ENCODE measurements around the gene ZNF630.
"Not testable (repeated sequence)": the region's sequence is repeated elsewhere in the genome, so short reads cannot be mapped to it uniquely, and the experiment has no call there.

ZNF630 gene

GRCh38 chrX:48009445-48009960 is 61.9 kb downstream of the ZNF630 start:
- not testable (repeated sequence) for H3K4me3 ChIP-seq (ENCODE audit: control insufficient read depth, low read depth, low read length); DNase-seq (ENCODE audit: low read depth)
